Smooth muscle cell (in vitro differentiated cells): ENCODE measurements around the gene XRN2. TPM values are rescaled to one million over a fixed set of nuclear protein-coding genes. Genes with fewer than 3 reads are reported as not detected.

Experiments
- DNase-seq: peaks from one replicate; lab custom pipeline; 2025; ENCODE audit not compliant: unreplicated experiment; lab: John Stamatoyannopoulos, UW
- H2AFZ ChIP-seq: fragments of 200-600 bp; sonication (generic); 2 replicates; pipeline ENCODE4 v1.6.0; 2016; ENCODE audit warnings: antibody characterized with exemption, low read depth, mild to moderate bottlenecking
- H3F3A ChIP-seq: fragments of 200-600 bp; sonication (generic); 2 replicates; pipeline ENCODE4 v1.6.0; 2017; ENCODE audit warnings: antibody characterized with exemption, low read depth
- H3K27ac ChIP-seq: fragments of 200-600 bp; sonication (generic); 2 replicates; pipeline ENCODE4 v1.5.1; 2016; ENCODE audit warnings: low read depth, mild to moderate bottlenecking
- H3K27me3 ChIP-seq: fragments of 200-600 bp; sonication (generic); 2 replicates; pipeline ENCODE4 v1.6.1; 2016; ENCODE audit warnings: low read depth, mild to moderate bottlenecking
- H3K36me3 ChIP-seq: fragments of 200-600 bp; sonication (generic); 2 replicates; pipeline ENCODE4 v1.5.1; 2016; ENCODE audit warnings: low read depth
- H3K4me1 ChIP-seq: fragments of 200-600 bp; sonication (generic); 2 replicates; pipeline ENCODE4 v1.5.1; 2016; ENCODE audit warnings: low read depth
- H3K4me2 ChIP-seq: fragments of 200-600 bp; sonication (generic); 2 replicates; pipeline ENCODE4 v1.6.0; 2016; ENCODE audit warnings: mild to moderate bottlenecking
- H3K4me3 ChIP-seq: fragments of 200-600 bp; sonication (generic); 2 replicates; pipeline ENCODE4 v1.5.1; 2016; ENCODE audit warnings: mild to moderate bottlenecking
- H3K79me2 ChIP-seq: fragments of 200-600 bp; sonication (generic); 2 replicates; pipeline ENCODE4 v1.6.0; 2016; ENCODE audit warnings: low read depth, mild to moderate bottlenecking
- H3K9ac ChIP-seq: fragments of 200-600 bp; sonication (generic); 2 replicates; pipeline ENCODE4 v1.6.0; 2016; ENCODE audit warnings: low read depth
- H3K9me3 ChIP-seq: fragments of 200-600 bp; sonication (generic); replicated peaks from 2 replicates; pipeline ENCODE4 v1.5.1; 2016; ENCODE audit warnings: low read depth
- H4K20me1 ChIP-seq: fragments of 200-600 bp; sonication (generic); 2 replicates; pipeline ENCODE4 v1.6.0; 2016; ENCODE audit warnings: low read depth
- CTCF ChIP-seq: fragments of 200-600 bp; sonication (generic); IDR thresholded peaks from 2 replicates; pipeline ENCODE4 v1.5.1; 2017; ENCODE audit warnings: borderline replicate concordance, mild to moderate bottlenecking, antibody characterized with exemption; ENCODE audit not compliant: insufficient read depth, poor library complexity, severe bottlenecking
- whole genome bisulfite sequencing: methylation state at CpG from one replicate; pipeline ENCODE4 v1.1.7; 2016; ENCODE audit warnings: low lambda C conversion rate; 5-methylcytosine and 5-hydroxymethylcytosine counted together
- polyA plus RNA-seq: library from polyadenylated mRNA; unstranded; fragments of >200 nt; fragmentation: Nextera tagmentation; extraction: Ambion mirVana; gene quantifications from 2 replicates; pipeline ENCODE4 v1.2.1, GENCODE V29; 2016
- total RNA-seq: library from RNA; depleted of rRNA; stranded (reverse); fragments of >200 nt; gene quantifications from 2 replicates; pipeline ENCODE4 v1.2.3, GENCODE V29; 2014

The XRN2 gene
- total and polyA plus RNA-seq, 2 experiments from 2014 or later = 43.4 to 83.7 TPM

GRCh38 chr20:21368791-21369190 lies 65.7 kb downstream of the XRN2 start:
- 48% methylated on average over 2 of the region's 2 CpGs for WGBS

GRCh38 chr20:21371193-21371592 lies 68.1 kb downstream of the XRN2 start:
- Histone ChIP-seq H3K79me2 (peaks cover 36% of the 10 kb centered on the region), H3K36me3 (peaks cover 23% of the 10 kb centered on the region), H3F3A (no peaks in the 10 kb centered on the region), H3K9me3 (no peaks in the 10 kb centered on the region), H4K20me1 (peaks cover 73% of the 10 kb centered on the region), H3K4me1 (no peaks in the 10 kb centered on the region), H3K27ac (no peak overlapping the region), H3K9ac (no peak overlapping the region), H3K27me3 (no peaks in the 10 kb centered on the region), H2AFZ (no peak overlapping the region), H3K4me3 (no peak overlapping the region), H3K4me2 (no peak overlapping the region)
- DNase-seq = no peak
- no peak for TF ChIP-seq CTCF
- WGBS = 90% methylated on average over 1 of the region's 1 CpG

More at GRCh38 chr20:21368791-21369190, 65.7 kb downstream of the XRN2 start:
- no peak for TF ChIP-seq CTCF
- H3K4me1 ChIP-seq = no peaks in the 10 kb centered on the region
- no peak overlapping the region for H3K4me2 ChIP-seq
- H3K9me3 ChIP-seq = no peaks in the 10 kb centered on the region
- no peaks in the 10 kb centered on the region for H3F3A ChIP-seq
- H2AFZ ChIP-seq = no peak overlapping the region
- DNase-seq = no peak
- H3K36me3 ChIP-seq = peaks cover 24% of the 10 kb centered on the region
- no peaks in the 10 kb centered on the region for H3K27me3 ChIP-seq
- no peak overlapping the region for H3K27ac ChIP-seq
- H3K4me3 ChIP-seq = no peak overlapping the region
- H3K79me2 ChIP-seq = peaks cover 23% of the 10 kb centered on the region
- H3K9ac ChIP-seq = no peak overlapping the region
- H4K20me1 ChIP-seq = peaks cover 52% of the 10 kb centered on the region

DNA sequence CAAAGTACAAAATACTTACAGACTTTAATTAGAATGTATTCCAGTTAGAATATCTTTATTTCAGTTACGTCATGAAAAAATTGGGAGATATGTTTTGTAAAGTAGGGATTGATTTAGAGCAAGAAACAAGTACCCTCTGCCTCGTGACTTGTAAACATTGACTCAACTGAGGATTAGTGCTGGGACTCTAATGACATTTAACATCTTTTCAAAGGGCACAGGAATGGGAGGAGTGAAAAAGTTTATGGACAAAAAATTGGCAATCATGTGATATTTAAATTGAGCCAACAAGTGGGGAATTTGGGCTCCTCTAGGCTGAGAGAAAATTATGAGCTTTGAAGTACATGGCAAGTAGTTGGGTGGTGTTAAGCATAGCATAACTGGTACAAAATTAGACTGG lies 68.9 kb downstream of the XRN2 start:
- Histone ChIP-seq H3K79me2 (peaks cover 36% of the 10 kb centered on the region), H3K36me3 (peaks cover 15% of the 10 kb centered on the region), H3K4me1 (no peaks in the 10 kb centered on the region), H3K4me2 (no peak overlapping the region), H3K27me3 (no peaks in the 10 kb centered on the region), H3F3A (no peaks in the 10 kb centered on the region), H3K9me3 (no peaks in the 10 kb centered on the region), H2AFZ (no peak overlapping the region), H3K27ac (no peak overlapping the region), H3K4me3 (no peak overlapping the region), H3K9ac (no peak overlapping the region), H4K20me1 (peaks cover 74% of the 10 kb centered on the region)
- TF ChIP-seq CTCF = no peak
- DNase-seq = no peak
- 68% methylated on average over 2 of the region's 2 CpGs for WGBS

DNA sequence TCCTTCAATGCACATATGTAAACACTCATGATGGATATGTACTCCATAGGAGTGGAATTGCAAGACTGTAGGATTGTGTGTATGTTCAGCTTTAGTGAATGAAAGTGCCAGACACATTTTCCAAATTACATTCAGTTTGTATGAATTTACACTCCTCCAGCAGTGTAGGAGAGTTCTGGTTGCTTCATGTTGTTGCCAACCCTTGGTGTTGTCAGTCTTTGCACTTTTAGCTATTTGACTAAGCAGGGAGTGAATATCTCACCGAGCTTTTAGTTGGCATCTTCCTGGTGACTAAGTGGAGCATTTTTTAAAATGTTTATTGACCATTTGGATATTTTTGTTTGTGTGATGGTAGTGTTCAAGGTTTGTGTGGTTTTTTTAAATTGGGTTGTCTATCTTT lies 70.3 kb downstream of the XRN2 start:
- Histone ChIP-seq H3K9me3 (no peaks in the 10 kb centered on the region), H3K27ac (no peak overlapping the region), H3K4me2 (no peak overlapping the region), H3K4me3 (no peak overlapping the region), H2AFZ (no peak overlapping the region), H3K4me1 (no peaks in the 10 kb centered on the region), H3K79me2 (peaks cover 45% of the 10 kb centered on the region), H4K20me1 (peaks cover 88% of the 10 kb centered on the region), H3K9ac (no peak overlapping the region), H3F3A (no peaks in the 10 kb centered on the region), H3K36me3 (peaks cover 4% of the 10 kb centered on the region), H3K27me3 (no peaks in the 10 kb centered on the region)
- no peak for TF ChIP-seq CTCF
- 74% methylated on average over 1 of the region's 1 CpG for WGBS
- DNase-seq = no peak
